Transverse colon (tissue), 4 donors: ENCODE results near the gene HECW1. TPM values are rescaled to one million over a fixed set of nuclear protein-coding genes. Genes with fewer than 3 reads are reported as not detected.

Source experiments
- DNase-seq: peaks from one replicate; pipeline ENCODE4 v3.0.0-alpha.2; 2019
- H3K27ac ChIP-seq, 4 donors: fragments of 200-600 bp; sonication (generic); 2 replicates each; pipeline ENCODE4 v1.5.1; 2016 to 2018; ENCODE audit warnings: inconsistent platforms in 4 of 4
- H3K27me3 ChIP-seq: fragments of 200-600 bp; sonication (generic); 2 replicates; pipeline ENCODE4 v1.5.1; 2017; ENCODE audit warnings: inconsistent platforms
- H3K36me3 ChIP-seq, 4 donors: fragments of 200-600 bp; sonication (generic); 2 replicates each; pipeline ENCODE4 v1.5.1; 2017 to 2019; ENCODE audit warnings: inconsistent platforms in 4 of 4
- H3K4me1 ChIP-seq, 4 donors: fragments of 200-600 bp; sonication (generic); 2 replicates each; pipeline ENCODE4 v1.5.1; 2017 to 2020; ENCODE audit warnings: inconsistent platforms in 4 of 4
- H3K4me3 ChIP-seq, 4 donors: fragments of 200-600 bp; sonication (generic); 1 replicate in 1 of 4; 2 replicates in 3 of 4; pipeline versions ENCODE4 v1.5.1 to v1.6.1; 2017 to 2019; ENCODE audit warnings: inconsistent platforms in 4 of 4
- H3K9me3 ChIP-seq, 2 donors: fragments of 200-600 bp; sonication (generic); 2 replicates each; pipeline ENCODE4 v1.5.1; 2017 to 2019; ENCODE audit warnings: inconsistent platforms in 2 of 2
- CTCF ChIP-seq, 5 experiments: fragments of 200-600 bp in 3 of 5; fragments of 450-650 bp in 2 of 5; sonication (generic) in 3 of 5; IDR thresholded peaks; 1 replicate in 2 of 5; 2 replicates in 3 of 5; pipeline ENCODE4 v1.5.1; 2016 to 2017; ENCODE audit warnings: antibody characterized with exemption in 5 of 5, inconsistent platforms in 3 of 5, mild to moderate bottlenecking in 2 of 5, moderate library complexity in 1 of 5
- EP300 ChIP-seq: sonication (generic); formaldehyde crosslinking; IDR thresholded peaks from one replicate; pipeline ENCODE4 v1.6.1; 2017; ENCODE audit warnings: antibody characterized with exemption, low read depth
- POLR2A ChIP-seq: fragments of 450-650 bp; IDR thresholded peaks from one replicate; pipeline ENCODE4 v1.6.1; 2016; ENCODE audit warnings: antibody characterized with exemption, mild to moderate bottlenecking, moderate library complexity
- POLR2AphosphoS5 ChIP-seq, 3 donors: sonication (generic); formaldehyde crosslinking; IDR thresholded peaks; one replicate each; pipeline ENCODE4 v1.6.1; 2016; ENCODE audit warnings: antibody characterized with exemption in 3 of 3
- WGBS, 2 donors: methylation state at CpG; one replicate each; pipeline ENCODE4 v1.1.5; 2018; ENCODE audit warnings: low coverage in 1 of 2; 5-methylcytosine and 5-hydroxymethylcytosine counted together
- in situ Hi-C, 4 donors: fragments of 200-750 bp; cut with MboI; loops; one replicate each; pipeline versions ENCODE4 v1.15.0 to v1.15.1; 2017; ENCODE audit warnings: low sequenced_read_pairs in 3 of 4, low pct_ligation_motif_present in 1 of 4, low pct_unique_long_range_greater_than_20kb in 1 of 4
- intact Hi-C: fragments of 100-400 bp; cut with DNase I; formaldehyde crosslinking; loops from one replicate; pipeline ENCODE4 v1.15.1; 2023; ENCODE audit warnings: low total_unique reads
- total RNA-seq, 4 donors: library from RNA; depleted of rRNA; stranded (reverse); fragments of >200 nt; gene quantifications; one replicate each; pipeline ENCODE4 v1.1.0, GENCODE V29; 2016

Gene HECW1
- total RNA-seq, 4 donors from 2014 or later = 1.1 to 1.4 TPM; not detected in 2

- Histone ChIP-seq H3K27ac (no peak overlapping the region), H3K27me3 (no peaks in the 10 kb centered on the region), H3K36me3 (no peaks in the 10 kb centered on the region), H3K9me3 (no peaks in the 10 kb centered on the region), H3K4me1 (no peaks in the 10 kb centered on the region), H3K4me3 (no peak overlapping the region)
- in situ Hi-C loops = no loop called here
- TF ChIP-seq EP300 (no peak), POLR2A (no peak), POLR2AphosphoS5 (IDR thresholded peaks at IDR 0.05) (no peak), CTCF (IDR thresholded peaks at IDR 0.05) (no peak)
- WGBS, 2 donors = 85 to 89% methylated on average over 6 to 8 of the region's 8 CpGs
- intact Hi-C loops = no loop called here
- no peak for DNase-seq
Measured at GRCh38 chr7:43520201-43520600, 407.8 kb downstream of the HECW1 start.

GRCh38 chr7:43522406-43523156 lies 410.1 kb downstream of the HECW1 start:
- TF ChIP-seq POLR2A (no peak), CTCF (IDR thresholded peaks at IDR 0.05) (no peak), POLR2AphosphoS5 (IDR thresholded peaks at IDR 0.05) (no peak), EP300 (no peak)
- no peak overlapping the region for H3K27ac ChIP-seq
- 80 to 100% methylated on average over 1 to 8 of the region's 8 CpGs for whole genome bisulfite sequencing, 2 donors
- intact Hi-C loops = no loop called here
- H3K4me3 ChIP-seq = no peak overlapping the region
- no peak for DNase-seq
- no peaks in the 10 kb centered on the region for H3K36me3 ChIP-seq
- H3K27me3 ChIP-seq = no peaks in the 10 kb centered on the region
- in situ Hi-C loops = no loop called here
- H3K4me1 ChIP-seq = no peaks in the 10 kb centered on the region
- H3K9me3 ChIP-seq = no peaks in the 10 kb centered on the region

- no peak for DNase-seq
- Histone ChIP-seq H3K36me3 (no peaks in the 10 kb centered on the region), H3K27me3 (no peaks in the 10 kb centered on the region), H3K4me3 (no peak overlapping the region), H3K27ac (no peak overlapping the region), H3K4me1 (no peaks in the 10 kb centered on the region), H3K9me3 (no peaks in the 10 kb centered on the region)
- in situ Hi-C loops = no loop called here
- intact Hi-C loops = no loop called here
- 86 to 97% methylated on average over 5 to 10 of the region's 10 CpGs for WGBS, 2 donors
- no peak for TF ChIP-seq POLR2A
- no peak for TF ChIP-seq EP300
- no peak for TF ChIP-seq CTCF (IDR thresholded peaks at IDR 0.05)
- no peak for TF ChIP-seq POLR2AphosphoS5 (IDR thresholded peaks at IDR 0.05)
Measured at GRCh38 chr7:43528576-43529354, 416.3 kb downstream of the HECW1 start.

- no peaks in the 10 kb centered on the region for H3K9me3 ChIP-seq
- TF ChIP-seq POLR2A (no peak), EP300 (no peak)
- H3K27me3 ChIP-seq = no peaks in the 10 kb centered on the region
- intact Hi-C loops = no loop called here
- WGBS, 2 donors = 44 to 64% methylated on average over 6 of the region's 6 CpGs
- DNase-seq = no peak
- no peak overlapping the region for H3K27ac ChIP-seq
- H3K4me3 ChIP-seq = no peak overlapping the region
- in situ Hi-C loops = no loop called here
- no peaks in the 10 kb centered on the region for H3K36me3 ChIP-seq
- H3K4me1 ChIP-seq = no peaks in the 10 kb centered on the region
Measured at GRCh38 chr7:43530553-43531410, 418.3 kb downstream of the HECW1 start.
